Parathyroid adenoma (tissue), 2 donors: ENCODE measurements around the gene DGKI.

Experiments used
- H2AFZ ChIP-seq: fragments of 300-600 bp; sonication (generic); one replicate; pipeline ENCODE4 v1.7.0; 2017; ENCODE audit warnings: antibody characterized with exemption, mild to moderate bottlenecking
- H3K27ac ChIP-seq: fragments of 300-600 bp; sonication (generic); one replicate; pipeline ENCODE4 v1.7.0; 2017
- H3K27me3 ChIP-seq: fragments of 300-600 bp; sonication (generic); one replicate; pipeline ENCODE4 v1.7.0; 2017; ENCODE audit warnings: low read length; ENCODE audit not compliant: control insufficient read depth, insufficient read depth
- H3K36me3 ChIP-seq: fragments of 300-600 bp; sonication (generic); one replicate; pipeline ENCODE4 v1.7.0; 2017; ENCODE audit warnings: low read length; ENCODE audit not compliant: control insufficient read depth, insufficient read depth
- H3K4me1 ChIP-seq: fragments of 300-600 bp; sonication (generic); one replicate; pipeline ENCODE4 v1.7.0; 2017; ENCODE audit warnings: control low read depth
- H3K4me2 ChIP-seq: fragments of 300-600 bp; sonication (generic); one replicate; pipeline ENCODE4 v1.7.0; 2017; ENCODE audit warnings: low read length
- H3K4me3 ChIP-seq: fragments of 300-600 bp; sonication (generic); one replicate; pipeline ENCODE4 v1.7.0; 2017; ENCODE audit warnings: low read depth, low read length
- H3K79me2 ChIP-seq: fragments of 300-600 bp; sonication (generic); one replicate; pipeline ENCODE4 v1.7.0; 2017; ENCODE audit warnings: control low read depth
- H3K9ac ChIP-seq: fragments of 300-600 bp; sonication (generic); one replicate; pipeline ENCODE4 v1.7.0; 2017; ENCODE audit warnings: mild to moderate bottlenecking
- H3K9me3 ChIP-seq: fragments of 300-600 bp; sonication (generic); one replicate; pipeline ENCODE4 v1.7.0; 2017; ENCODE audit warnings: low read length; ENCODE audit not compliant: control insufficient read depth
- CTCF ChIP-seq: fragments of 300-600 bp; sonication (generic); IDR thresholded peaks from one replicate; pipeline ENCODE4 v1.7.0; 2017; ENCODE audit warnings: antibody characterized with exemption, mild to moderate bottlenecking
- donor health status: primary hyperparathyroidism.

Gene DGKI

GRCh38 chr7:137572056-137572784, 274.6 kb downstream of the DGKI start:
- no peak for TF ChIP-seq CTCF
- H3K36me3 ChIP-seq: no peaks in the 10 kb centered on the region
- no peak overlapping the region for H3K4me3 ChIP-seq
- no peak overlapping the region for H3K9ac ChIP-seq
- H3K27me3 ChIP-seq: no peaks in the 10 kb centered on the region
- no peak overlapping the region for H2AFZ ChIP-seq
- H3K27ac ChIP-seq: no peak overlapping the region
- no peak overlapping the region for H3K4me2 ChIP-seq
- no peaks in the 10 kb centered on the region for H3K9me3 ChIP-seq
- H3K4me1 ChIP-seq: no peaks in the 10 kb centered on the region
- H3K79me2 ChIP-seq: no peaks in the 10 kb centered on the region

- Histone ChIP-seq H3K9ac (no peak overlapping the region), H3K9me3 (no peaks in the 10 kb centered on the region), H3K36me3 (no peaks in the 10 kb centered on the region), H3K27me3 (no peaks in the 10 kb centered on the region), H3K4me3 (no peak overlapping the region), H3K79me2 (no peaks in the 10 kb centered on the region), H3K27ac (no peak overlapping the region), H3K4me1 (no peaks in the 10 kb centered on the region), H2AFZ (no peak overlapping the region), H3K4me2 (no peak overlapping the region)
- TF ChIP-seq CTCF: no peak
Observed at GRCh38 chr7:137564677-137565076, 282.1 kb downstream of the DGKI start.

GRCh38 chr7:137563981-137564380, 282.8 kb downstream of the DGKI start:
- H3K4me1 ChIP-seq: no peaks in the 10 kb centered on the region
- no peaks in the 10 kb centered on the region for H3K27me3 ChIP-seq
- TF ChIP-seq CTCF: no peak
- H3K36me3 ChIP-seq: no peaks in the 10 kb centered on the region
- no peaks in the 10 kb centered on the region for H3K9me3 ChIP-seq
- H3K9ac ChIP-seq: no peak overlapping the region
- H3K79me2 ChIP-seq: no peaks in the 10 kb centered on the region
- H3K27ac ChIP-seq: no peak overlapping the region
- H3K4me2 ChIP-seq: no peak overlapping the region
- no peak overlapping the region for H3K4me3 ChIP-seq
- no peak overlapping the region for H2AFZ ChIP-seq

- Histone ChIP-seq H3K79me2 (no peaks in the 10 kb centered on the region), H3K9ac (no peak overlapping the region)
- no peak for TF ChIP-seq CTCF
Observed at GRCh38 chr7:137547485-137547884, 299.3 kb downstream of the DGKI start.

GRCh38 chr7:137546671-137547070, 300.1 kb downstream of the DGKI start:
- Histone ChIP-seq H3K79me2 (no peaks in the 10 kb centered on the region), H3K27me3 (no peaks in the 10 kb centered on the region), H2AFZ (no peak overlapping the region), H3K4me1 (no peaks in the 10 kb centered on the region), H3K27ac (no peak overlapping the region), H3K36me3 (no peaks in the 10 kb centered on the region), H3K9ac (no peak overlapping the region), H3K9me3 (no peaks in the 10 kb centered on the region), H3K4me2 (no peak overlapping the region), H3K4me3 (no peak overlapping the region)
- TF ChIP-seq CTCF: no peak

More at GRCh38 chr7:137547485-137547884, 299.3 kb downstream of the DGKI start:
- Histone ChIP-seq H3K36me3 (no peaks in the 10 kb centered on the region), H3K4me3 (no peak overlapping the region), H3K27me3 (no peaks in the 10 kb centered on the region), H3K9me3 (no peaks in the 10 kb centered on the region), H3K27ac (no peak overlapping the region), H3K4me2 (no peak overlapping the region), H3K4me1 (no peaks in the 10 kb centered on the region), H2AFZ (no peak overlapping the region)
